GM21367 (cell line): ENCODE results near the gene FAM174A.

Source experiments
- ATAC-seq: cut with Tn5 transposase; IDR thresholded peaks from one replicate; pipeline ENCODE4 v1.9.1; 2021; ENCODE audit not compliant: unreplicated experiment

Gene FAM174A

GRCh38 chr5:100535060-100536005 lies at the start of gene FAM174A:
TSS of gene FAM174A (plus strand) at chr5:100535374. CDS start at chr5:100535531, 157 bp downstream.
- ATAC-seq, result peak; percentile 98

DNA sequence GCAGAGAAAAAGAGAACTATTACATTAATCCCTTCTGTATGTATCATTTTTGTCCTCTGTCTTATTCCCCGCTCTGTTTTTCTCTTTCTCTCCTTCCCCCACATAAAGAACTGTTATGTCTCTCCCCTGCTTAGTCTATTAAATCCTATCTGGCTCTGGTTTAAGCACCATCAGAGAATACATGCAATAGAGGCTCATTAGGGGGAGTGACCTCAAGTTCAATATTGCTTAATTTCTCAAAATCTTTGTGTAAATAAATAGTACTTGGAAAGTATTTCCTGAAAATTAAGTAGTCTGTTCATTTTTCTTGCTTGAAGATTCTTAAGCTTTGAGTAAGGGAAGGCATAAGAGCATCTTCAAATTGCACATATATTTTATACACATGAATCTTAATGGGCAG lies 41.2 kb upstream of the FAM174A start:
- ATAC-seq, result no peak

- no peak for ATAC-seq
Observed at GRCh38 chr5:100496296-100496695, 38.9 kb upstream of the FAM174A start.

- no peak for ATAC-seq
Observed at GRCh38 chr5:100502684-100503083, 32.5 kb upstream of the FAM174A start.

GRCh38 chr5:100505984-100506670 lies 29.0 kb upstream of the FAM174A start:
- no peak for ATAC-seq

DNA sequence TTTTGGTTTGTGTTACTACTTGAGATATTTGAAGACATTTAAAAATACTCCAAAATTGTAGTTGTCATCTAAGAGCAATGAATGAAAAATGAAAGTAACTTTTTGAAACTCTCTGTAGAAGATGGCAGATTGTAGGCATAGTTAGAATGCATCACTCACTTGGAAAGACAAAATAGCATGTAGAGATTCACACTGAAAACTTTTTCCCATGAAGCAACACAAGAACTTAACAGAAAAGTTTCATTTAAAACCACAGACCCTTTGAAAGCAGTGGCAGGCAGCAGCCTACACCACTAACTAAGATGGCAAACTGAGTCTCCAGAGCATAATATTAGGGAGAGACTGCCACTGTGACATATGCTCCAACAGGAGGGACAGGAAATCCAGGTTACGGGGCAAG lies 18.9 kb upstream of the FAM174A start:
- ATAC-seq, result no peak

- no peak for ATAC-seq
Observed at GRCh38 chr5:100517301-100517974, 17.7 kb upstream of the FAM174A start.

DNA sequence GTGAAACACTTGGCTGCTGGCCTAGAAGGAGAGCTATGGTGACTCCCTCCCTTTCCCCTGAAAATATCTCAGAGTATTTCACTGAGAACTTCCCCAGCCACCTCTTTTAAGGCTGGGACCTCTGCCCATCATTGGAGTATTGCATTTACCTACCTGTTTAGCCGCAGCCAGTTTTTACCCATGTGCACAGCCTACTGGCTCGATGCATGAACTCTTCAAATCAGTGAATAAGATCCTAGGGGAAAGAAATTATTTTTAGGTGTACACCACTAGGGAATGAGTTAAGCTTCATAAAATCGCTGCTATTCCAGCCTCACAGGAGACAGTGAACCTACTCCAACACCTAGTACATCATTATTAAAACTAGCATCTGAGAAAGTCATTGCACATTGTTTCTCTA lies 16.8 kb upstream of the FAM174A start:
- ATAC-seq, result no peak

DNA sequence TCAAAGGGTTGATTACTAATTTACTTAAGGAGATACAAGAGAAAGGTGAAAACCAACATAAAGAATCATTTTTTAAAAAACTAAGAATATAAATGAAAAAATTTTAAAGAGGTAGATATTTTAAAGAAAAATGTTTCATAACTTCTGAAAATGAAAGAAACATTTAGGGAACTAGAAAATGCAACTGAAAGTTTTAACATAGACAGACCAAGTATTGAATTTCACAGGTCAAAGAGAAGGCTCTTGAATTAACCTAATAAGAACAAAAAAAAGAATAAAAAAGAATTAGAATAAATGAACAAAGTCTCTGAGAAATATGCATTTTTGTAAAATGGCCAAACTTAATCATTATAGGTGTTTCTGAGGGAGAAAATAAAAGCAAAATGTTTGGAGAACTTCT lies 16.1 kb upstream of the FAM174A start:
- ATAC-seq, result peak; percentile 44

DNA sequence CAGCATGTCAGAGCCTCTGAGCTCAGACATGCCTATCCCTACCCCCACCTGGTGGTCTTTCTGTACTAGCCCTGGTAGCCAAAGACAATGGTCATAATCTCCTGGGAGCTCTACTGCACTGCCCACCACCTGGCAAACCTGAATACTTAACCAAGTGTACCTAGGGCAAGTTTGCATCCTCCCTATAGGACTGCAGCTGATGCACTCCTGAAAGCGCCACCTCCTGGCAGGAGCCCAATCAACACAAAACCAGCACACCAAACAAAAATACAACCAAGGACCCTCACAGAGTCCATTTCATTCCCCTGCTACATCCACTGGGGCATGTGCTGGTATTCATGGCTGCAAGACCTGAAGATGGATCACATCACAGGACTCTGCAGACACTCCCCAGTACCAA lies 14.8 kb upstream of the FAM174A start:
- no peak for ATAC-seq

DNA sequence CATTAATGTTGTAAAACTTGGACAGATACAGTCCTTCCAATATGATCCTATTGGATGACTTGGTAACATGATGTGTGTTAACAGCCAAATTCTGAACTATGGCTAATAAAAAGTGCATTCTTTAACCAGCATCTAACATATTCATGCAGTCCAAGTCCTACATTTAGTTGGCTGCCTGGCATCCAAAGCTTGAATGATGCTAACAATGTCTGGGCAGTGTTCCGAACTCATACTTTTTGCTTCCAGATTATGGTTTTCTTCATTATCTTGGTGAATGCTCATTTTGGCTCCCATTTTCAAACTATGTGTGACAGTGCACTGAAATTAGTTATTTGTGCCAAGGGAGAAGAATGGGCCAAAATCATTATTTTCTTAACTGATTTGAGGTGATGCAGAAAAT lies 2.8 kb downstream of the FAM174A start:
- no peak for ATAC-seq

DNA sequence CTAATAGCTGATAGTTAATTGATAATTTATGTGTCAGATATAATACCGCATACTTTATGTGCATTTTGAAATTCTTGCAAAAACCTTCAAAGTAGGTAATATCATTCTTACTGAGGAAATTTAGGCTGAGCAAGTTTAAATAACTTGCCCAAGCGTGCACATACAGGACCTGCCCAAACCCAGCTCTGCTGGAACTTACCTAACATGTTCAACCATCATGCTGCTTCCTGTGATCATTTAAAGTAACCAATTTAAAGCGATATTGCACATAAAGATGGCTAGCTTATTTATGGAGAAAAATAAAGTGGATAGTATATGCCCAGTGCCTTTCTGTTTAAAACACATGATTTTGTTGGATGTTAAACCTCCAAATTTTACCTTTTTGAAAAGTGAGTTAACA lies 4.3 kb downstream of the FAM174A start:
- ATAC-seq, result no peak

DNA sequence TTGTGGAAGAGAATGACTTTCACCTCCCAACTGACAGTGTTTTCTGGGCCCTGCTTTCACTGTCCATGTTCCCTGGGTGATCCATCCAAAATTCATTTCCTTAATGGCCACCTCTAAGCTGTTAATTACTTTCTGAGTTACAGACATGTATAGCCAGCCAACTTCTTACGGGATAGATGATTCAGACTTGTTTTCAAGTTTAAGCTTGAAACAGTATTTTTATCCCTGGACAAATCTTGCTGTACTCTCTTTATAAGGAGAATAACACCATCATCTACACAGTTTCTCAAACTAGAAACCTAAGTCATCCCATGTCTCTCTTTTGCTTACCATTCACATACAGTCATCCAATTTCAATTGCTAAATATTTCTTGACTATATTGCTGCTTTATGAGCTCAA lies 6.9 kb downstream of the FAM174A start:
- ATAC-seq, result no peak

GRCh38 chr5:100546001-100546400 lies 10.8 kb downstream of the FAM174A start:
- no peak for ATAC-seq

DNA sequence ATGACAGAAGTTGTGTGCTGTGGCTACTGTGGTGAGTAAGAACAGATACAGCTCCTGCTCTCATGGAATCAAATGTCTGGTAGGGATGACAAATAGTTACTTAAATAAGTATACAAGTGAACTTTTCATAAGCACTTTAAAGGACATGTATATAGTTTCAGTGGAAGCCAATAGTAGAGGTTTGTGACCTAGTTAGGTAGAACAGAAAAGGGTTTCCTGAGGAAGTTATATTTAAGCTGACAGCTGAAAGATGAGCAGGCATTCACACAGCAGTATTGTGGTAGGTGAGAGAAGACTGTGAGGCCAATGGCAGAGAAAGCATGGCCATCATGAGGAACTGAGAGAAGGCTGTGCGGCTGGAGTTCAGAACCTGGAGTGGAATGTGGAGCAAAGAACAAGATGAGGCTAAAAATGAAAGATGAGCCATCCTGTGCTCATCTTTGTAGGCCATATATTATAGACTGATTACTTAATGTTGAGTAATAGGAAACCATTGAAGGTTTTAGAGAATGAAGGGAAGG lies 15.4 kb downstream of the FAM174A start:
- peak; percentile 93 for ATAC-seq

DNA sequence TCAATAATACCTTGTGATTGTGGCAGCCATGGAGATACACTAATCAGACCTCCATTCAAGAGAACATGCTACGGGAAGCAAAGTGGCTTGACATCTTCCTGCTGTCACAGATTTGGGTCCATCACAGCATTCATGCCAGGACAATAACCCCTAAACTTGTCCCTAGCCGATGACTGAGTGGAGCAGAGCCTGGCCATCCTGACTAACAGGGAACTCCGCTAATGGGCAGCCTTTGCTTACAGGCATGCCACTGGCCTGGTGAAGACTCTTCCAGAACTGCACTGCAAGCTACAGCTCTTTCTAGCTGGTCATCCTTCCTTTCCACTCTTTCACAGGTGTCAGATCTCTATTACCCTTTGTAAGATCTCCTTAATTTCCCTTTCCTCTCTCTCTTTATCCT lies 16.0 kb downstream of the FAM174A start:
- ATAC-seq, result no peak

DNA sequence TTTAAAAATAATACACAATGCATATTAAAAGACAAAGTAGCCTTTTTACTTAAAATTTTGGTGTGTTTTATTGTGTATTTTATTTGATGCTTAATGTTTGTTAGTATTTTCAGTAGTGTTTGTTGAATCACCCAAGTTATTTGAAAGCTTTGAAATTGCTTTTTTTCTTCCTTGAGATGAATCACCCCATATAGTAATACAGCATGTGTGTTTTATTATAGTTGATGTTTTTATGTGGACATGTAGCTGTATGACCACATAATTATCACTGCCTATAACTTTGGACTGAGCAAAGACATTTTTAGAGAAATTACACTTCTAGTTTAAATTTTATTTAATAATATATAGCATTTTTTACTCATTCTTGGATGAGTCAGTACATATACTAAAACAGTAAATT lies 18.0 kb downstream of the FAM174A start:
- no peak for ATAC-seq

GRCh38 chr5:100560860-100561259 lies 25.7 kb downstream of the FAM174A start:
- no peak for ATAC-seq

DNA sequence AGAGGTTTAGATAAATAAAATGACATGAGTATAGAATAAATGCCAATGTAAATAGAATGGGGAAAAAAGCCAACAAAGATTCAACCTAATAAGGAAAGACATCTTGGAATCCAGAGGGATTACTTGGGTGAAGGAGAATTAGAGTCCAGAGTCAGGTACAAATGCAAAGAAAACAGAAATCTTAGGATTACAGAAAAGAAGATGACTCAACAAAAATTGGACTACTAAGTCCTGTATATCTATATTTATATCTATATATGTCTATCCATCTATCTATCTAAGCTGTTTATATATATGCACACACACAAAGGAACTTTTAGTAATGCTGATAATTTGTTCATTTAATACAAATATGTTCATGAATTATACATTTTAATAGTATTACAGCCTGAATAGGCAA lies 27.6 kb downstream of the FAM174A start:
- no peak for ATAC-seq

- no peak for ATAC-seq
Observed at GRCh38 chr5:100566382-100567141, 31.4 kb downstream of the FAM174A start.

- no peak for ATAC-seq
Observed at GRCh38 chr5:100574716-100575115, 39.5 kb downstream of the FAM174A start.
